ENCODE data around the gene MPST. TPM values are rescaled to one million over a fixed set of nuclear protein-coding genes. Genes with fewer than 3 reads are reported as not detected.
"Not testable (repeated sequence)": the region's sequence is repeated elsewhere in the genome, so short reads cannot be mapped to it uniquely, and the experiment has no call there.

MPST gene
- total RNA-seq, 5 donors from 2014 or later (not counting 1 experiment from before 2014, with no cell fraction given): 2.4 to 10.7 (median 7.1) TPM

DNA sequence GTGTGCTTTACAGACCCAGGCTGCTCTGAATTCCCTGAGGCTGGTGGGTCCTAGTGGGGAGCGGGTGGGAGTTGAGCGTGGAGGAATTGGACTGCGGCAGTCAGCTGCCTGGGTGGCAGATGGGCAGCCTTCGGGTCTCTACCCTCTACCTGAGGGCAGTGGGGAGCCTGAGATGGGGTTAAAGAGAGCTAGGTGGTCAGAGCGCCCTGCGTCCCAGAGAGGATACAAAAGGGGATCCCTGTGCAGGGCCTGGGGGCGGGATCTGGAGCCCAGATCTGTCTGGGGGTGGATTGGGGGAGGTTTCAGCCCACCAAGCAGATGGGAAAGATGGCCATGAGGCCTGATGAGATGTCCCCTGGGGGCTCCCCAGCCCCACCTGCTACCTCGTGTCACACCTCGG lies 50.2 kb downstream of the MPST start:
- H3K9me3 Mint-ChIP-seq: no peaks in the 10 kb centered on the region
- CTCF ChIA-PET: no interaction called here
- Histone ChIP-seq H3K9me3 (no peaks in the 10 kb centered on the region), H3K27me3 (replicated peaks in 1 of 2; ENCODE audit: control insufficient read depth in 2 of 2, extremely low read depth in 1 of 2, insufficient read depth in 2 of 2, low read length in 1 of 2) (peaks cover 3 to 53% of the 10 kb centered on the region in 2 experiments), H3K4me1 (ENCODE audit: control insufficient read depth in 1 of 2, extremely low read depth in 1 of 2, insufficient read depth in 2 of 2, low read length in 2 of 2) (peaks cover 0 to 4% of the 10 kb centered on the region in 2 experiments), H3K4me3 (ENCODE audit: control insufficient read depth in 1 of 2, extremely low read depth in 1 of 2, low read length in 1 of 2) (no peak overlapping the region), H3K36me3 (ENCODE audit: control insufficient read depth in 2 of 2, extremely low read depth in 1 of 2, insufficient read depth in 1 of 2, low read length in 1 of 2) (no peaks in the 10 kb centered on the region), H3K27ac (ENCODE audit: low read length) (no peak overlapping the region)
- POLR2A ChIA-PET: interaction anchor here in 1 of 2 donors (0.6 kb wide), 1 partner anchor 172 kb away, joined by 3 read pairs; no protein-coding TSS in a partner anchor
- peaks cover 0 to 2% (median 0%) of the 10 kb centered on the region in 3 donors for H3K4me1 Mint-ChIP-seq
- DNase-seq: no peak
- WGBS (ENCODE audit: insufficient coverage): 81% methylated on average over 6 of the region's 9 CpGs
- peaks cover under 1% of the 10 kb centered on the region for H3K36me3 Mint-ChIP-seq
- no peak overlapping the region for H3K4me3 Mint-ChIP-seq
- no peak for ATAC-seq (replicated peaks in 1 of 4)
- peaks cover 12 to 27% of the 10 kb centered on the region in 2 donors for H3K27me3 Mint-ChIP-seq
- no peak overlapping the region for H3K27ac Mint-ChIP-seq

- WGBS (ENCODE audit: insufficient coverage): 81% methylated on average over 8 of the region's 8 CpGs
- Histone ChIP-seq H3K27ac (ENCODE audit: low read length) (no peak overlapping the region), H3K27me3 (replicated peaks in 1 of 2; ENCODE audit: control insufficient read depth in 2 of 2, extremely low read depth in 1 of 2, insufficient read depth in 2 of 2, low read length in 1 of 2) (peaks cover 3 to 58% of the 10 kb centered on the region in 2 experiments), H3K4me1 (ENCODE audit: control insufficient read depth in 1 of 2, extremely low read depth in 1 of 2, insufficient read depth in 2 of 2, low read length in 2 of 2) (peaks cover 0 to 4% of the 10 kb centered on the region in 2 experiments), H3K9me3 (no peaks in the 10 kb centered on the region), H3K4me3 (ENCODE audit: control insufficient read depth in 1 of 2, extremely low read depth in 1 of 2, low read length in 1 of 2) (no peak overlapping the region), H3K36me3 (ENCODE audit: control insufficient read depth in 2 of 2, extremely low read depth in 1 of 2, insufficient read depth in 1 of 2, low read length in 1 of 2) (no peaks in the 10 kb centered on the region)
- Mint-ChIP-seq H3K27me3 (peaks cover 12 to 29% of the 10 kb centered on the region in 2 donors), H3K4me3 (no peak overlapping the region), H3K4me1 (peaks cover 0 to 2% (median 0%) of the 10 kb centered on the region in 3 donors), H3K9me3 (no peaks in the 10 kb centered on the region), H3K36me3 (no peaks in the 10 kb centered on the region), H3K27ac (no peak overlapping the region)
- ChIA-PET POLR2A (no interaction called here), CTCF (no interaction called here)
- ATAC-seq (replicated peaks in 1 of 4) (no peak), DNase-seq (no peak)
Observed at GRCh38 chr22:37070334-37070733, 50.8 kb downstream of the MPST start.

DNA sequence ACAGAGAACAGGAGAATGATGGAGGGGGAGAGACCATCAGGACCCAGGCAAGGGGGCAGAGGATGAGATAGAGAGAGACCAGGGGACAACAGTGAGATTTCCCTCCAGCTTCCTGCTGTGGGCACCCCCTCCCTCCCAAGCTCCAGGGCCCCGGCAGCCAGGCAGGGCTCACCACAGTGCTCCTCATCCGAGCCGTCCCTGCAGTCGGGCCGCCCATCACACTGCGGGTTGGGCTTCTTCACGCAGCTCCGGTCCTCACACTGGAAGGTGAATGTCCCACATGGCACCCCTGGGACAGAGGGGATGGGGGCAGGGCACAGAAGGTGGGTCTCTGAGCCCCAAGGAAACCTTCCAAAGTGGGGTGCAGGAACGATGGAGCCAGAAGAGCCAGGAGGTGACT lies 51.2 kb downstream of the MPST start:
- peaks cover 0 to 4% of the 10 kb centered on the region in 2 experiments for H3K4me1 ChIP-seq (ENCODE audit: control insufficient read depth in 1 of 2, extremely low read depth in 1 of 2, insufficient read depth in 2 of 2, low read length in 2 of 2)
- H3K27ac ChIP-seq (ENCODE audit: low read length): no peak overlapping the region
- ATAC-seq (replicated peaks in 1 of 4) (no peak), DNase-seq (no peak)
- Mint-ChIP-seq H3K9me3 (no peaks in the 10 kb centered on the region), H3K36me3 (no peaks in the 10 kb centered on the region), H3K27ac (no peak overlapping the region), H3K27me3 (peaks cover 15 to 33% of the 10 kb centered on the region in 2 donors), H3K4me1 (peaks cover 0 to 2% (median 0%) of the 10 kb centered on the region in 3 donors), H3K4me3 (no peak overlapping the region)
- H3K9me3 ChIP-seq: no peaks in the 10 kb centered on the region
- no peaks in the 10 kb centered on the region for H3K36me3 ChIP-seq (ENCODE audit: control insufficient read depth in 2 of 2, extremely low read depth in 1 of 2, insufficient read depth in 1 of 2, low read length in 1 of 2)
- H3K27me3 ChIP-seq (replicated peaks in 1 of 2; ENCODE audit: control insufficient read depth in 2 of 2, extremely low read depth in 1 of 2, insufficient read depth in 2 of 2, low read length in 1 of 2): peaks cover 3 to 58% of the 10 kb centered on the region in 2 experiments
- WGBS (ENCODE audit: insufficient coverage): 82% methylated on average over 1 of the region's 9 CpGs
- no peak overlapping the region for H3K4me3 ChIP-seq (ENCODE audit: control insufficient read depth in 1 of 2, extremely low read depth in 1 of 2, low read length in 1 of 2)
- ChIA-PET POLR2A (no interaction called here), CTCF (no interaction called here)

DNA sequence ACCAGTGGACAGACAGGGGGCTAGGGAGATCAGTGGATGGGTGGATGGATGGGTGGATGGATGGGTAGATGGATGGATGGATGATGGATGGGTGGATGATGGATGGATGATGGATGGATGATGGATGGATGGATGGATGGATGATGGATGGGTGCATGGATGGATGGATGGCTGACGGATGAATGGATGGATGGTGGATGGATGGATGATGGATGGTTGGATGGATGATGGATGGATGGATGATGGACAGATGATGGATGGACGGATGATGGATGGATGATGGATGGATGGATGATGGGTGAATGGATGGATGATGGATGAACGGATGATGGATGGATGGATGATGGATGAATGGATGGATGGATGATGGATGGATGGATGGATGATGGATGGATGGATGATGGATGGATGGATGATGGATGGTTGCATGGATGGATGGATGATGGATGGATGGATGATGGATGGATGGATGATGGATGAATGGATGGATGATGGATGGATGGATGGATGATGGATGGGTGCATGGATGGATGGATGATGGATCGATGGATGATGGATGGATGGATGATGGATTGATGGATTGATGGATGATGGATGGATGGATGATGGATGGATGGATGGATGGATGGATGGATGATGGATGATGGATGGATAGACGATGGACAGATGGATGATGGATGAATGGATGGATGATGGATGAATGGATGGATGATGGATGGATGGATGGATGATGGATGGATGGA lies 52.5 kb downstream of the MPST start:
- H3K27me3 ChIP-seq (replicated peaks in 1 of 2; ENCODE audit: control insufficient read depth in 2 of 2, extremely low read depth in 1 of 2, insufficient read depth in 2 of 2, low read length in 1 of 2): peaks cover 3 to 66% of the 10 kb centered on the region in 2 experiments
- H3K36me3 Mint-ChIP-seq; H3K4me3 ChIP-seq (ENCODE audit: control insufficient read depth in 1 of 2, extremely low read depth in 1 of 2, low read length in 1 of 2); H3K27ac ChIP-seq (ENCODE audit: low read length); CTCF ChIA-PET; ATAC-seq (replicated peaks in 1 of 4); H3K4me1 ChIP-seq (ENCODE audit: control insufficient read depth in 1 of 2, extremely low read depth in 1 of 2, insufficient read depth in 2 of 2, low read length in 2 of 2); H3K36me3 ChIP-seq (ENCODE audit: control insufficient read depth in 2 of 2, extremely low read depth in 1 of 2, insufficient read depth in 1 of 2, low read length in 1 of 2); DNase-seq; H3K9me3 ChIP-seq; H3K4me1 Mint-ChIP-seq; POLR2A ChIA-PET; H3K27ac Mint-ChIP-seq; H3K4me3 Mint-ChIP-seq; H3K9me3 Mint-ChIP-seq: not testable (repeated sequence)
- H3K27me3 Mint-ChIP-seq: peaks cover 15 to 34% of the 10 kb centered on the region in 2 donors
- WGBS (ENCODE audit: insufficient coverage): 95% methylated on average over 5 of the region's 5 CpGs

DNA sequence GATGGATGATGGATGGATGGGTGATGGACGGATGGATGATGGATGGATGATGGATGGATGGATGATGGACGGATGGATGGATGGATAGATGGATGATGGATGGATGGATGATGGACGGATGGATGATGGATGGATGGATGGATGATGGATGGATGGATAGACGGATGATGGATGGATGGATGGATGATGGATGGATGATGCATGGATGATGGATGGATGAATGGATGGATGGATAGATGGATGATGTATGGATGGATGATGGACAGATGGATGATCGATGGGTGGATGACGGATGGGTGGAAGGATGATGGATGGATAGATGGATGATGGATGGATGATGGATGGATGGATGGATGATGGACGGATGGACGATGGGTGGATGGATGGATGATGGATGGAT lies 53.1 kb downstream of the MPST start:
- ATAC-seq (replicated peaks in 1 of 4) (no peak), DNase-seq (no peak)
- no peaks in the 10 kb centered on the region for H3K36me3 ChIP-seq (ENCODE audit: control insufficient read depth in 2 of 2, extremely low read depth in 1 of 2, insufficient read depth in 1 of 2, low read length in 1 of 2)
- no peak overlapping the region for H3K4me3 Mint-ChIP-seq
- H3K36me3 Mint-ChIP-seq: no peaks in the 10 kb centered on the region
- H3K27ac Mint-ChIP-seq: no peak overlapping the region
- H3K27me3 Mint-ChIP-seq: peaks cover 15 to 33% of the 10 kb centered on the region in 2 donors
- no peaks in the 10 kb centered on the region for H3K9me3 ChIP-seq
- ChIA-PET CTCF (no interaction called here), POLR2A (no interaction called here)
- H3K27me3 ChIP-seq (replicated peaks in 1 of 2; ENCODE audit: control insufficient read depth in 2 of 2, extremely low read depth in 1 of 2, insufficient read depth in 2 of 2, low read length in 1 of 2): peaks cover 3 to 65% of the 10 kb centered on the region in 2 experiments
- H3K27ac ChIP-seq (ENCODE audit: low read length): no peak overlapping the region
- 95% methylated on average over 8 of the region's 8 CpGs for WGBS (ENCODE audit: insufficient coverage)
- peaks cover 0 to 5% of the 10 kb centered on the region in 2 experiments for H3K4me1 ChIP-seq (ENCODE audit: control insufficient read depth in 1 of 2, extremely low read depth in 1 of 2, insufficient read depth in 2 of 2, low read length in 2 of 2)
- no peak overlapping the region for H3K4me3 ChIP-seq (ENCODE audit: control insufficient read depth in 1 of 2, extremely low read depth in 1 of 2, low read length in 1 of 2)
- H3K4me1 Mint-ChIP-seq: peaks cover 0 to 4% (median under 1%) of the 10 kb centered on the region in 3 donors
- H3K9me3 Mint-ChIP-seq: no peaks in the 10 kb centered on the region

GRCh38 chr22:37074537-37074936 lies 55.0 kb downstream of the MPST start:
- H3K36me3 Mint-ChIP-seq: no peaks in the 10 kb centered on the region
- H3K27me3 ChIP-seq (replicated peaks in 1 of 2; ENCODE audit: control insufficient read depth in 2 of 2, extremely low read depth in 1 of 2, insufficient read depth in 2 of 2, low read length in 1 of 2): peaks cover 3 to 49% of the 10 kb centered on the region in 2 experiments
- WGBS (ENCODE audit: insufficient coverage): 84% methylated on average over 10 of the region's 16 CpGs

More at GRCh38 chr22:37074537-37074936, 55.0 kb downstream of the MPST start:
- ATAC-seq (replicated peaks in 1 of 4) (no peak), DNase-seq (no peak)
- H3K27ac ChIP-seq (ENCODE audit: low read length): no peak overlapping the region
- H3K4me3 Mint-ChIP-seq: no peak overlapping the region
- H3K27ac Mint-ChIP-seq: no peak overlapping the region
- no peaks in the 10 kb centered on the region for H3K9me3 Mint-ChIP-seq
- H3K27me3 Mint-ChIP-seq: peaks cover 13 to 20% of the 10 kb centered on the region in 2 donors
- H3K36me3 ChIP-seq (ENCODE audit: control insufficient read depth in 2 of 2, extremely low read depth in 1 of 2, insufficient read depth in 1 of 2, low read length in 1 of 2): no peaks in the 10 kb centered on the region
- no peaks in the 10 kb centered on the region for H3K9me3 ChIP-seq
- H3K4me1 Mint-ChIP-seq: peaks cover 18 to 20% (median 19%) of the 10 kb centered on the region in 3 donors
- no peak overlapping the region for H3K4me3 ChIP-seq (ENCODE audit: control insufficient read depth in 1 of 2, extremely low read depth in 1 of 2, low read length in 1 of 2)
- ChIA-PET CTCF (no interaction called here), POLR2A (no interaction called here)
- peaks cover 11 to 19% of the 10 kb centered on the region in 2 experiments for H3K4me1 ChIP-seq (ENCODE audit: control insufficient read depth in 1 of 2, extremely low read depth in 1 of 2, insufficient read depth in 2 of 2, low read length in 2 of 2)

All from T-cell (primary cell).